H7 (cell line): ENCODE measurements around the gene NPFFR1. TPM values are rescaled to one million over a fixed set of nuclear protein-coding genes. Genes with fewer than 3 reads are reported as not detected.

Experiments used
- DNase-seq: peaks from one replicate; pipeline ENCODE4 v3.0.0; 2012
- H3K27me3 ChIP-seq: 2 replicates; pipeline ENCODE4 v1.6.0; 2011; ENCODE audit warnings: mild to moderate bottlenecking, low read length; ENCODE audit not compliant: control insufficient read depth, insufficient read depth
- H3K36me3 ChIP-seq: replicated peaks from 2 replicates; pipeline ENCODE4 v1.5.1; 2011; ENCODE audit warnings: low read length; ENCODE audit not compliant: control insufficient read depth, insufficient read depth
- H3K4me3 ChIP-seq: 2 replicates; pipeline ENCODE4 v1.5.1; 2011; ENCODE audit warnings: low read depth, mild to moderate bottlenecking, control low read depth, low read length, moderate library complexity; ENCODE audit not compliant: insufficient read depth
- total RNA-seq: library from RNA; depleted of rRNA; stranded (reverse); fragments of >200 nt; shearing (Covaris generic); gene quantifications from 2 replicates; pipeline ENCODE4 v1.2.3, GENCODE V29; 2014; rRNA removed

The NPFFR1 gene
- total RNA-seq: not detected in 2 replicates

GRCh38 chr10:70283445-70284399 is at the start of gene NPFFR1:
NPFFR1 (minus strand) TSS chr10:70284004; CDS start chr10:70283676, 328 bp downstream.
- Histone ChIP-seq H3K4me3 (peak within 1 kb of the TSS; percentile 34), H3K27me3 (peaks cover 30% of the 10 kb centered on the region), H3K36me3 (no peaks in the 10 kb centered on the region)
- DNase-seq: peak; percentile 92

GRCh38 chr10:70333268-70333667 is 49.5 kb upstream of the NPFFR1 start:
- Histone ChIP-seq H3K27me3 (no peaks in the 10 kb centered on the region), H3K36me3 (no peaks in the 10 kb centered on the region), H3K4me3 (no peak overlapping the region)
- no peak for DNase-seq

- no peaks in the 10 kb centered on the region for H3K36me3 ChIP-seq
- H3K27me3 ChIP-seq: no peaks in the 10 kb centered on the region
- peak; percentile 69 for DNase-seq
- H3K4me3 ChIP-seq: no peak overlapping the region
These were observed 47.9 kb upstream of the NPFFR1 start for GRCh38 chr10:70331486-70332268.

- DNase-seq: no peak
- Histone ChIP-seq H3K27me3 (no peaks in the 10 kb centered on the region), H3K4me3 (no peak overlapping the region), H3K36me3 (no peaks in the 10 kb centered on the region)
These were observed 47.3 kb upstream of the NPFFR1 start for GRCh38 chr10:70331160-70331485.

GRCh38 chr10:70330671-70331070 is 46.9 kb upstream of the NPFFR1 start:
- Histone ChIP-seq H3K27me3 (no peaks in the 10 kb centered on the region), H3K4me3 (no peak overlapping the region), H3K36me3 (no peaks in the 10 kb centered on the region)
- no peak for DNase-seq

GRCh38 chr10:70328967-70329366 is 45.2 kb upstream of the NPFFR1 start:
- Histone ChIP-seq H3K36me3 (no peaks in the 10 kb centered on the region), H3K4me3 (no peak overlapping the region), H3K27me3 (no peaks in the 10 kb centered on the region)
- no peak for DNase-seq

- Histone ChIP-seq H3K4me3 (no peak overlapping the region), H3K36me3 (no peaks in the 10 kb centered on the region; the same call in 1 of the 2 replicates)
- DNase-seq: no peak
These were observed 44.2 kb upstream of the NPFFR1 start for GRCh38 chr10:70328018-70328417.

GRCh38 chr10:70324951-70325781 is 41.4 kb upstream of the NPFFR1 start:
- peak; percentile 51 for DNase-seq
- no peak overlapping the region for H3K4me3 ChIP-seq
- no peaks in the 10 kb centered on the region for H3K27me3 ChIP-seq
- no peaks in the 10 kb centered on the region; the same call in 1 of the 2 replicates for H3K36me3 ChIP-seq

More at GRCh38 chr10:70328018-70328417, 44.2 kb upstream of the NPFFR1 start:
- H3K27me3 ChIP-seq: no peaks in the 10 kb centered on the region

GRCh38 chr10:70324339-70324861 is 40.6 kb upstream of the NPFFR1 start:
- peak; percentile 76 for DNase-seq
- Histone ChIP-seq H3K36me3 (no peaks in the 10 kb centered on the region; the same call in 1 of the 2 replicates), H3K27me3 (no peaks in the 10 kb centered on the region), H3K4me3 (no peak overlapping the region)

- DNase-seq: peak; percentile 88
- Histone ChIP-seq H3K4me3 (no peak overlapping the region), H3K27me3 (no peaks in the 10 kb centered on the region), H3K36me3 (no peaks in the 10 kb centered on the region; the same call in 1 of the 2 replicates)
These were observed 40.0 kb upstream of the NPFFR1 start for GRCh38 chr10:70323697-70324338.

- Histone ChIP-seq H3K36me3 (no peaks in the 10 kb centered on the region; the same call in 1 of the 2 replicates), H3K4me3 (no peak overlapping the region), H3K27me3 (no peaks in the 10 kb centered on the region)
- no peak for DNase-seq
These were observed 39.4 kb upstream of the NPFFR1 start for GRCh38 chr10:70323138-70323696.

GRCh38 chr10:70321897-70322890 is 38.4 kb upstream of the NPFFR1 start:
- Histone ChIP-seq H3K27me3 (no peaks in the 10 kb centered on the region), H3K4me3 (no peak overlapping the region), H3K36me3 (no peaks in the 10 kb centered on the region; the same call in 1 of the 2 replicates)
- DNase-seq: no peak
